Keratinocyte (primary cell): ENCODE results near the gene SLC39A8. TPM values are rescaled to one million over a fixed set of nuclear protein-coding genes. Genes with fewer than 3 reads are reported as not detected.

Experiments used
- DNase-seq: peaks from one replicate; pipeline ENCODE4 v3.0.0-alpha.2; 2011; ENCODE audit warnings: low read depth, missing footprints, low spot score
- FAIRE-seq: peaks from 2 replicates; lab custom pipeline; 2011; peaks lifted over from hg19 to GRCh38; lab: Jason Lieb, UNC
- H2AFZ ChIP-seq: 2 replicates; pipeline ENCODE4 v1.6.0; 2012; ENCODE audit warnings: low read length, control low read depth, inconsistent platforms; ENCODE audit not compliant: control insufficient read depth
- H3K27ac ChIP-seq: 2 replicates; pipeline ENCODE4 v1.5.1; 2011; ENCODE audit warnings: low read length; ENCODE audit not compliant: control insufficient read depth, insufficient read depth
- H3K27me3 ChIP-seq: 3 replicates; pipeline ENCODE4 v1.6.0; 2011; ENCODE audit warnings: low read length; ENCODE audit not compliant: control insufficient read depth, insufficient read depth; ENCODE audit errors: extremely low read depth
- H3K36me3 ChIP-seq, 2 experiments: 2 replicates in 1 of 2; 3 replicates in 1 of 2; pipeline ENCODE4 v1.5.1; 2011; ENCODE audit warnings: low read length in 2 of 2, mild to moderate bottlenecking in 1 of 2; ENCODE audit not compliant: control insufficient read depth in 2 of 2, insufficient read depth in 2 of 2; ENCODE audit errors: extremely low read depth in 1 of 2
- H3K4me1 ChIP-seq: 3 replicates; pipeline ENCODE4 v1.5.1; 2011; ENCODE audit warnings: low read length; ENCODE audit not compliant: control insufficient read depth, insufficient read depth; ENCODE audit errors: extremely low read depth
- H3K4me2 ChIP-seq: 3 replicates; pipeline ENCODE4 v1.6.0; 2011; ENCODE audit warnings: low read depth, low read length; ENCODE audit not compliant: control insufficient read depth, insufficient read depth; ENCODE audit errors: extremely low read depth
- H3K4me3 ChIP-seq, 3 experiments: fragments of 200-600 bp in 1 of 3; sonication (generic) in 1 of 3; 2 replicates in 2 of 3; 3 replicates in 1 of 3; pipeline ENCODE4 v1.5.1; 2011 to 2016; ENCODE audit warnings: low read length in 3 of 3, mild to moderate bottlenecking in 3 of 3, control low read depth in 2 of 3, inconsistent platforms in 1 of 3, low read depth in 1 of 3, mixed read lengths in 1 of 3, mixed run types in 1 of 3, moderate library complexity in 1 of 3; ENCODE audit not compliant: control insufficient read depth in 2 of 3, insufficient read depth in 2 of 3; ENCODE audit errors: extremely low read depth in 1 of 3
- H3K79me2 ChIP-seq: 2 replicates; pipeline ENCODE4 v1.6.0; 2012; ENCODE audit warnings: low read length; ENCODE audit not compliant: control insufficient read depth, insufficient read depth
- H3K9ac ChIP-seq: 3 replicates; pipeline ENCODE4 v1.6.0; 2011; ENCODE audit warnings: low read length; ENCODE audit not compliant: control insufficient read depth, insufficient read depth; ENCODE audit errors: extremely low read depth
- H3K9me1 ChIP-seq: 3 replicates; pipeline ENCODE4 v1.6.0; 2011; ENCODE audit warnings: low read length; ENCODE audit not compliant: control insufficient read depth, insufficient read depth; ENCODE audit errors: extremely low read depth
- H3K9me3 ChIP-seq: 2 replicates; pipeline ENCODE4 v1.5.1; 2012; ENCODE audit warnings: low read depth, low read length; ENCODE audit not compliant: control insufficient read depth
- H4K20me1 ChIP-seq: 3 replicates; pipeline ENCODE4 v1.6.0; 2011; ENCODE audit warnings: low read length; ENCODE audit not compliant: control insufficient read depth, insufficient read depth; ENCODE audit errors: extremely low read depth
- EZH2 ChIP-seq: IDR thresholded peaks from one replicate; pipeline ENCODE4 v1.6.1; 2012; ENCODE audit warnings: inconsistent platforms, mild to moderate bottlenecking, low read length, moderate library complexity
- dilution Hi-C: fragments of 300-500 bp; cut with MboI; formaldehyde crosslinking; loops from one replicate; pipeline ENCODE4 v1.7.0; 2020; ENCODE audit warnings: low sequenced_read_pairs; ENCODE audit not compliant: extremely low pct_ligation_motif_present
- polyA plus RNA-seq, 5 experiments: library from polyadenylated mRNA; depleted of rRNA in 3 of 5; stranded (reverse) in 3 of 5; stranded (forward) in 1 of 5; unstranded in 1 of 5; fragments of >200 nt; gene quantifications; 1 replicate in 1 of 5; 2 replicates in 3 of 5; 3 replicates in 1 of 5; pipeline versions ENCODE4 v1.2.1 to v1.2.3, GENCODE V29; 2011 to 2012; ENCODE audit warnings: missing spikeins in 2 of 5, low read depth in 1 of 5, low replicate concordance in 1 of 5
- TF ChIP-seq, protein P1 (sequence below), 3 experiments: IDR thresholded peaks in 1 of 3; conservative IDR thresholded peaks in 1 of 3; optimal IDR thresholded peaks in 1 of 3; 2 replicates in 2 of 3; 3 replicates in 1 of 3; pipeline versions ENCODE3 to v1.5.1; 2011; ENCODE audit warnings: low read length in 3 of 3, mild to moderate bottlenecking in 3 of 3, moderate library complexity in 2 of 3, control low read depth in 1 of 3, inconsistent platforms in 1 of 3; ENCODE audit not compliant: insufficient read depth in 2 of 3; ENCODE audit errors: extremely low read depth in 1 of 3

SLC39A8 gene
- polyA plus RNA-seq, 1 donor (not counting 4 experiments of a cell fraction or from before 2014, with no cell fraction given) = 7.5 TPM

DNA sequence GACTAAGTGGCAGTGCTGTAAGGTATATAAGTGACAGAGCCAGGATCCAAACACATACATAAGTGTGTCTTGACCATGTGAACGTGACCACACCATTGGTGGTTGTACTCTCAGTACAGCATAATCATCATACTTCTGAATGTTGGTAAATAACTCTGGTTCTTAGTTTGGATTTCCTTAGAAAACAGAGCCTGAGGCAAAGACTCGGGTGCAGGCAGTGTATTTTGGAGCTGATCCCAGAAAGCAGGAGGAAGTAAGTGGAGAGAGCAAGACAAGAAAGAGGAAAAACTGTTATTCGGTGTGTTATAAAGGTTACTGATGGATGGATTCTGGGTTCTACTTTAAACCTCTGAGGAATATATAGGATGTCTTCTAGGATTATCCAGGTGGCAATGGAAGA, 127.9 kb downstream of the SLC39A8 start:
- Histone ChIP-seq H3K36me3 (no peaks in the 10 kb centered on the region), H3K4me2 (no peak overlapping the region), H3K4me1 (no peaks in the 10 kb centered on the region), H3K9ac (no peak overlapping the region), H2AFZ (no peak overlapping the region), H3K4me3 (no peak overlapping the region), H3K27ac (no peak overlapping the region), H3K9me1 (no peaks in the 10 kb centered on the region), H3K9me3 (no peaks in the 10 kb centered on the region), H3K27me3 (peaks cover 6% of the 10 kb centered on the region), H4K20me1 (no peaks in the 10 kb centered on the region), H3K79me2 (no peaks in the 10 kb centered on the region)
- dilution Hi-C loops = no loop called here
- no peak for TF ChIP-seq EZH2
- TF ChIP-seq, protein P1, sequence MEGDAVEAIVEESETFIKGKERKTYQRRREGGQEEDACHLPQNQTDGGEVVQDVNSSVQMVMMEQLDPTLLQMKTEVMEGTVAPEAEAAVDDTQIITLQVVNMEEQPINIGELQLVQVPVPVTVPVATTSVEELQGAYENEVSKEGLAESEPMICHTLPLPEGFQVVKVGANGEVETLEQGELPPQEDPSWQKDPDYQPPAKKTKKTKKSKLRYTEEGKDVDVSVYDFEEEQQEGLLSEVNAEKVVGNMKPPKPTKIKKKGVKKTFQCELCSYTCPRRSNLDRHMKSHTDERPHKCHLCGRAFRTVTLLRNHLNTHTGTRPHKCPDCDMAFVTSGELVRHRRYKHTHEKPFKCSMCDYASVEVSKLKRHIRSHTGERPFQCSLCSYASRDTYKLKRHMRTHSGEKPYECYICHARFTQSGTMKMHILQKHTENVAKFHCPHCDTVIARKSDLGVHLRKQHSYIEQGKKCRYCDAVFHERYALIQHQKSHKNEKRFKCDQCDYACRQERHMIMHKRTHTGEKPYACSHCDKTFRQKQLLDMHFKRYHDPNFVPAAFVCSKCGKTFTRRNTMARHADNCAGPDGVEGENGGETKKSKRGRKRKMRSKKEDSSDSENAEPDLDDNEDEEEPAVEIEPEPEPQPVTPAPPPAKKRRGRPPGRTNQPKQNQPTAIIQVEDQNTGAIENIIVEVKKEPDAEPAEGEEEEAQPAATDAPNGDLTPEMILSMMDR (optimal IDR thresholded peaks at IDR 0.05 in 1 of 3, IDR thresholded peaks at IDR 0.05 in 1 of 3, conservative IDR thresholded peaks at IDR 0.05 in 1 of 3; ENCODE audit: extremely low read depth in 1 of 3, insufficient read depth in 2 of 3, low read length in 3 of 3) = no peak
- DNase-seq (no peak), FAIRE-seq (no peak)

DNA sequence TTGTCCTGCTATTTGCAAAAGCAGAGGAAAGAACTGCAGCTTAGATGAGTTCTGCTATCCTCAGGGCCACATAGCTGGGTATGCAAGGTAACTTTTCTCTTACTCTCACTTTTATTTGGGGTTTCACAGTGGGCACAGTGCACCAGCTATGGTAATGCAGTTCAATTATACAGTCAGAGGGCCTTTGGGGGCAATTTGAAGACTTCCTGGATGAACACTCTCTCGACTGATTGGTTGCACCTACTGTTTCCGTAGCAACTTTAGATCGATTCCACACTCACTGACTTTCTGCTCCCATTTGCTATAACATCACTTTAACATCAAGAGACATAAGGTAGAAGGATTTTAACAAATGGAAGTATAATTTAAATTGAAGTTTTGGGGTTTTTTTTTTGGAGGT, 128.6 kb downstream of the SLC39A8 start:
- Histone ChIP-seq H3K9me1 (no peaks in the 10 kb centered on the region), H3K36me3 (no peaks in the 10 kb centered on the region), H3K4me3 (no peak overlapping the region), H3K9me3 (no peaks in the 10 kb centered on the region), H3K27ac (no peak overlapping the region), H3K4me2 (no peak overlapping the region), H3K27me3 (peaks cover 6% of the 10 kb centered on the region), H2AFZ (no peak overlapping the region), H3K79me2 (no peaks in the 10 kb centered on the region), H3K4me1 (no peaks in the 10 kb centered on the region), H3K9ac (no peak overlapping the region), H4K20me1 (no peaks in the 10 kb centered on the region)
- FAIRE-seq (no peak), DNase-seq (no peak)
- dilution Hi-C loops = no loop called here
- TF ChIP-seq, protein P1 (optimal IDR thresholded peaks at IDR 0.05 in 1 of 3, IDR thresholded peaks at IDR 0.05 in 1 of 3, conservative IDR thresholded peaks at IDR 0.05 in 1 of 3; ENCODE audit: extremely low read depth in 1 of 3, insufficient read depth in 2 of 3, low read length in 3 of 3) = no peak
- no peak for TF ChIP-seq EZH2
